A549 (cell line): Measurements from ENCODE around the gene ABCA1. TPM values are rescaled to one million over a fixed set of nuclear protein-coding genes. Genes with fewer than 3 reads are reported as not detected.
A peak's percentile ranks its signal among the peaks of the same experiment; 100 is the strongest.

Source experiments
- ATAC-seq, 2 experiments: fragments of 200-7000 bp in 1 of 2; fragments of >200 bp in 1 of 2; cut with Nextera tagmentation in 1 of 2; cut with Tn5 transposase in 1 of 2; 3 replicates each; pipeline versions ENCODE4 v1.8.0 to v1.9.1; 2018 to 2020; ENCODE audit warnings: mild to moderate bottlenecking in 1 of 2, moderate library complexity in 1 of 2
- CTCF ChIA-PET: fragments of 300-600 bp; sonication (Branson Sonifier 250); formaldehyde crosslinking; extraction: SDS; loops from one replicate; lab custom pipeline; 2021; ENCODE audit warnings: antibody characterized with exemption, inconsistent platforms; lab: Yijun Ruan, JAX
- POLR2A ChIA-PET: fragments of 350-600 bp; formaldehyde crosslinking; extraction: SDS; loops from one replicate; lab custom pipeline; 2021; ENCODE audit warnings: antibody characterized with exemption, inconsistent platforms; lab: Yijun Ruan, JAX
- DNase-seq, 2 experiments: peaks; one replicate each; pipeline versions ENCODE4 v3.0.0 to v3.0.0-alpha.2; 2011 to 2016; ENCODE audit warnings: low read depth in 1 of 2, low spot score in 1 of 2
- FAIRE-seq: peaks from 2 replicates; lab custom pipeline; 2011; peaks lifted over from hg19 to GRCh38; lab: Jason Lieb, UNC
- H3K27ac ChIP-seq, 2 experiments: fragments of >200 bp; sonication (Bioruptor Twin); formaldehyde crosslinking; 3 replicates each; pipeline ENCODE4 v1.5.1; 2016 to 2017
- H3K4me1 ChIP-seq: fragments of >200 bp; sonication (Bioruptor Twin); formaldehyde crosslinking; 3 replicates; pipeline ENCODE4 v1.6.1; 2016
- H3K4me2 ChIP-seq: fragments of >200 bp; sonication (Bioruptor Twin); formaldehyde crosslinking; 3 replicates; pipeline ENCODE4 v1.6.1; 2016
- H3K4me3 ChIP-seq: fragments of >200 bp; sonication (Bioruptor Twin); formaldehyde crosslinking; 3 replicates; pipeline ENCODE4 v1.5.1; 2016
- H3K9me3 ChIP-seq: fragments of >200 bp; sonication (Bioruptor Twin); formaldehyde crosslinking; 3 replicates; pipeline ENCODE4 v1.6.1; 2016
- BHLHE40 ChIP-seq: IDR thresholded peaks from 2 replicates; pipeline ENCODE4 v1.6.1; 2012; ENCODE audit warnings: low read depth, low read length, inconsistent platforms
- CEBPB ChIP-seq, 2 experiments: fragments of >200 bp in 1 of 2; sonication (Bioruptor Twin) in 1 of 2; formaldehyde crosslinking in 1 of 2; IDR thresholded peaks; 2 replicates each; pipeline ENCODE4 v1.6.1; 2012 to 2016
- CHD2 ChIP-seq: fragments of 150-350 bp; IDR thresholded peaks from 2 replicates; pipeline ENCODE4 v1.6.1; 2014; ENCODE audit warnings: low read length; ENCODE audit not compliant: partially characterized antibody
- EHF ChIP-seq: fragments of 250-450 bp; sonication (Bioruptor Pico); IDR thresholded peaks from 2 replicates; pipeline ENCODE4 v1.5.0; 2020; ENCODE audit warnings: mild to moderate bottlenecking
- EP300 ChIP-seq, 2 experiments: fragments of >200 bp; sonication (Bioruptor Twin); formaldehyde crosslinking; IDR thresholded peaks; 2 replicates in 1 of 2; 3 replicates in 1 of 2; pipeline ENCODE4 v1.6.1; 2016 to 2017
- ESRRA ChIP-seq: fragments of 150-350 bp; IDR thresholded peaks from 2 replicates; pipeline ENCODE4 v1.6.1; 2014; ENCODE audit warnings: mild to moderate bottlenecking, low read length, borderline replicate concordance
- GATA3 ChIP-seq: IDR thresholded peaks from 2 replicates; pipeline ENCODE4 v1.6.1; 2012; ENCODE audit warnings: borderline replicate concordance
- HOXB5 ChIP-seq: fragments of 250-450 bp; sonication (Bioruptor Pico); IDR thresholded peaks from 2 replicates; pipeline ENCODE4 v1.5.0; 2020; ENCODE audit warnings: mild to moderate bottlenecking, moderate library complexity
- JUN ChIP-seq, 2 experiments: fragments of >200 bp; sonication (Bioruptor Twin); formaldehyde crosslinking; IDR thresholded peaks; 2 replicates in 1 of 2; 3 replicates in 1 of 2; pipeline ENCODE4 v1.6.1; 2016 to 2017
- KDM5A ChIP-seq: fragments of 200-600 bp; sonication (generic); IDR thresholded peaks from 2 replicates; pipeline ENCODE4 v1.6.1; 2016; ENCODE audit warnings: antibody characterized with exemption, mild to moderate bottlenecking
- MAFK ChIP-seq: fragments of 450-650 bp; IDR thresholded peaks from 2 replicates; pipeline ENCODE4 v1.6.1; 2014; ENCODE audit not compliant: partially characterized antibody
- MYC ChIP-seq: IDR thresholded peaks from 2 replicates; pipeline ENCODE4 v1.6.1; 2012; ENCODE audit warnings: mild to moderate bottlenecking, inconsistent platforms, low read length, improper control_type of control experiment, borderline replicate concordance
- PHF8 ChIP-seq: fragments of 200-600 bp; sonication (generic); IDR thresholded peaks from 2 replicates; pipeline ENCODE4 v1.6.1; 2016; ENCODE audit warnings: low read depth, mild to moderate bottlenecking, antibody characterized with exemption, moderate library complexity, borderline replicate concordance
- RAD21 ChIP-seq, 2 experiments: fragments of >200 bp in 1 of 2; sonication (Bioruptor Twin) in 1 of 2; formaldehyde crosslinking in 1 of 2; IDR thresholded peaks in 1 of 2; conservative IDR thresholded peaks in 1 of 2; 2 replicates in 1 of 2; 3 replicates in 1 of 2; pipeline ENCODE4 v1.6.1; 2012 to 2018; ENCODE audit warnings: inconsistent platforms in 1 of 2
- RARB ChIP-seq: fragments of 250-450 bp; sonication (Bioruptor Pico); IDR thresholded peaks from 2 replicates; pipeline ENCODE4 v1.8.0; 2021; ENCODE audit warnings: mild to moderate bottlenecking, moderate library complexity
- RNF2 ChIP-seq: fragments of 200-600 bp; sonication (generic); IDR thresholded peaks from 2 replicates; pipeline ENCODE4 v1.6.1; 2016; ENCODE audit warnings: low read depth, mild to moderate bottlenecking, antibody characterized with exemption, moderate library complexity, borderline replicate concordance
- ZC3H11A ChIP-seq: fragments of 450-650 bp; IDR thresholded peaks from 2 replicates; pipeline ENCODE4 v1.6.1; 2014; ENCODE audit warnings: antibody characterized with exemption, mild to moderate bottlenecking
- ZSCAN20 ChIP-seq: fragments of 250-450 bp; sonication (Bioruptor Pico); IDR thresholded peaks from 2 replicates; pipeline ENCODE4 v1.8.0; 2022; ENCODE audit warnings: mild to moderate bottlenecking, moderate library complexity
- WGBS: methylation state at CpG from one replicate; pipeline ENCODE4 v1.1.6; 2017; ENCODE audit errors: missing lambda C conversion rate; 5-methylcytosine and 5-hydroxymethylcytosine counted together
- polyA plus RNA-seq, 4 experiments: library from polyadenylated mRNA; depleted of rRNA in 3 of 4; stranded (reverse); fragments of >200 nt; fragmentation: RNase III in 1 of 4; extraction: RNeasy Plus Mini Kit Qiagen cat#74134 plus additional on column Dnase treatment in 1 of 4; gene quantifications; 2 replicates in 3 of 4; 3 replicates in 1 of 4; pipeline ENCODE4 v1.2.3, GENCODE V29; 2011 to 2017
- TF ChIP-seq, protein P1 (sequence below): fragments of 250-450 bp; sonication (Bioruptor Pico); IDR thresholded peaks from 2 replicates; pipeline ENCODE4 v1.5.0; 2021; ENCODE audit warnings: mild to moderate bottlenecking, moderate library complexity, borderline replicate concordance
- TF ChIP-seq, protein P2 (sequence below): fragments of >200 bp; sonication (Bioruptor Twin); formaldehyde crosslinking; IDR thresholded peaks from 3 replicates; pipeline ENCODE4 v1.6.1; 2016
- TF ChIP-seq, protein P3 (sequence below): fragments of 450-650 bp; IDR thresholded peaks from 2 replicates; pipeline ENCODE4 v1.6.1; 2014; ENCODE audit warnings: antibody characterized with exemption
- TF ChIP-seq, protein P4 (sequence below): fragments of 200-600 bp; sonication (generic); IDR thresholded peaks from 2 replicates; pipeline ENCODE4 v1.6.1; 2016; ENCODE audit warnings: antibody characterized with exemption, mild to moderate bottlenecking, moderate library complexity
- TF ChIP-seq, protein P5 (sequence below): fragments of 250-450 bp; sonication (Bioruptor Pico); IDR thresholded peaks from 2 replicates; pipeline ENCODE4 v1.5.0; 2020; ENCODE audit warnings: low read depth, mild to moderate bottlenecking, moderate library complexity
- TF ChIP-seq, protein P6 (sequence below): IDR thresholded peaks from 2 replicates; pipeline ENCODE4 v1.6.1; 2012

The ABCA1 gene
- polyA plus RNA-seq, 2 of the 4 experiments (the other 2 are of a cell fraction): 3.6 to 12.0 TPM

DNA sequence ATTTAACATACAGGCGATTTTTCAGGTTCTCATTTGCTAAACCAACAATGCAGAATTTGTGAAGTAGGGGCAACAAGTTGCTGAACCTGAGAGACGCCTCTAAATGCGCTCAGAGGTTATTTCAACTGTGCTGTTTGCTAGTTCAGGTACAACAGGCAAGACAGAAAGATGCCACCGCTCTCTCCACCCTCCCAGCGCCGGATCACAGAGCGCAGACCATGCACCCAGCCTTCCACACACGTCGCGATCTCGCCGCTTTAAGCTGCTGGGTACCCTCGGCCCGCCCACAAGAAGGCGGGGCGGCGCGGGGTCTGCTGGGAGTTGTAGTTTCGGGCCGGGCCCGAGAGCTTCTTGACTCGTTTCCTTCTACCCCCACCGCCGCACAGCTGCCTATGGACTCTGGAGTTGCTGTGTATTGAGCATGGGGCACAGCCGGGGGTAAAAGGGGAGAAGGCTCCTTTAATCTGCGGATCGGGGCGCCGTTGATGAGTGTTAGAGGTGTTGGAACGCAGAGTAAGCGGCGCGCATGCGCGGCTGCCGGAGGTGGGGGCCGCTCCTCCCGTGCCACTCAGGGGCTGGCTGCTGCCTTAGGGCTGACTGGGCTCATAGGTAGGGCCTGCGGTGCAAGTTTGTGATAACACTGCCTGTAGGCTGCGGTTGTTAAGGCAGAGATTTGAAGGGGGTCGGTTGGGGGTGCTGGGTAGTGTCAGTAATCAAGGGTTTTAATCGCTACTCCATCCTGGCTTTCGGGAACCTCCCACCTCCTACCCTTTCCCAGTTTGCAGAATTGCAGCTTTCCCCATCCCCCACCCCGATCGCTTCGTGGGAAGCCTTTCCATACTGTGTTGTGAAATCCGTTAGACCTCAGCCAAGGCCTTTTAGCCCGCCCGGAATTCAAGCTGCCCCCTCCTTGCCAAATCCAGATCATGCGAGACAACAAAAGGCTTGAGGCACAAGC is 40.3 kb upstream of the ABCA1 start (continued):
- TF ChIP-seq, protein P1, sequence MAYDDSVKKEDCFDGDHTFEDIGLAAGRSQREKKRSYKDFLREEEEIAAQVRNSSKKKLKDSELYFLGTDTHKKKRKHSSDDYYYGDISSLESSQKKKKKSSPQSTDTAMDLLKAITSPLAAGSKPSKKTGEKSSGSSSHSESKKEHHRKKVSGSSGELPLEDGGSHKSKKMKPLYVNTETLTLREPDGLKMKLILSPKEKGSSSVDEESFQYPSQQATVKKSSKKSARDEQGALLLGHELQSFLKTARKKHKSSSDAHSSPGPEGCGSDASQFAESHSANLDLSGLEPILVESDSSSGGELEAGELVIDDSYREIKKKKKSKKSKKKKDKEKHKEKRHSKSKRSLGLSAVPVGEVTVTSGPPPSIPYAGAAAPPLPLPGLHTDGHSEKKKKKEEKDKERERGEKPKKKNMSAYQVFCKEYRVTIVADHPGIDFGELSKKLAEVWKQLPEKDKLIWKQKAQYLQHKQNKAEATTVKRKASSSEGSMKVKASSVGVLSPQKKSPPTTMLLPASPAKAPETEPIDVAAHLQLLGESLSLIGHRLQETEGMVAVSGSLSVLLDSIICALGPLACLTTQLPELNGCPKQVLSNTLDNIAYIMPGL: no peak
- TF ChIP-seq, protein P2, sequence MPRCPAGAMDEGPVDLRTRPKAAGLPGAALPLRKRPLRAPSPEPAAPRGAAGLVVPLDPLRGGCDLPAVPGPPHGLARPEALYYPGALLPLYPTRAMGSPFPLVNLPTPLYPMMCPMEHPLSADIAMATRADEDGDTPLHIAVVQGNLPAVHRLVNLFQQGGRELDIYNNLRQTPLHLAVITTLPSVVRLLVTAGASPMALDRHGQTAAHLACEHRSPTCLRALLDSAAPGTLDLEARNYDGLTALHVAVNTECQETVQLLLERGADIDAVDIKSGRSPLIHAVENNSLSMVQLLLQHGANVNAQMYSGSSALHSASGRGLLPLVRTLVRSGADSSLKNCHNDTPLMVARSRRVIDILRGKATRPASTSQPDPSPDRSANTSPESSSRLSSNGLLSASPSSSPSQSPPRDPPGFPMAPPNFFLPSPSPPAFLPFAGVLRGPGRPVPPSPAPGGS: peak; percentile 35; the same call in 2 of the 3 replicates
- no peak for TF ChIP-seq HOXB5 (CRISPR knock-in tag)
- TF ChIP-seq MYC: no peak
- no peak for TF ChIP-seq RNF2
- no peak for TF ChIP-seq CHD2
- TF ChIP-seq, protein P3, sequence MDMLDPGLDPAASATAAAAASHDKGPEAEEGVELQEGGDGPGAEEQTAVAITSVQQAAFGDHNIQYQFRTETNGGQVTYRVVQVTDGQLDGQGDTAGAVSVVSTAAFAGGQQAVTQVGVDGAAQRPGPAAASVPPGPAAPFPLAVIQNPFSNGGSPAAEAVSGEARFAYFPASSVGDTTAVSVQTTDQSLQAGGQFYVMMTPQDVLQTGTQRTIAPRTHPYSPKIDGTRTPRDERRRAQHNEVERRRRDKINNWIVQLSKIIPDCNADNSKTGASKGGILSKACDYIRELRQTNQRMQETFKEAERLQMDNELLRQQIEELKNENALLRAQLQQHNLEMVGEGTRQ: no peak
- TF ChIP-seq, protein P4, sequence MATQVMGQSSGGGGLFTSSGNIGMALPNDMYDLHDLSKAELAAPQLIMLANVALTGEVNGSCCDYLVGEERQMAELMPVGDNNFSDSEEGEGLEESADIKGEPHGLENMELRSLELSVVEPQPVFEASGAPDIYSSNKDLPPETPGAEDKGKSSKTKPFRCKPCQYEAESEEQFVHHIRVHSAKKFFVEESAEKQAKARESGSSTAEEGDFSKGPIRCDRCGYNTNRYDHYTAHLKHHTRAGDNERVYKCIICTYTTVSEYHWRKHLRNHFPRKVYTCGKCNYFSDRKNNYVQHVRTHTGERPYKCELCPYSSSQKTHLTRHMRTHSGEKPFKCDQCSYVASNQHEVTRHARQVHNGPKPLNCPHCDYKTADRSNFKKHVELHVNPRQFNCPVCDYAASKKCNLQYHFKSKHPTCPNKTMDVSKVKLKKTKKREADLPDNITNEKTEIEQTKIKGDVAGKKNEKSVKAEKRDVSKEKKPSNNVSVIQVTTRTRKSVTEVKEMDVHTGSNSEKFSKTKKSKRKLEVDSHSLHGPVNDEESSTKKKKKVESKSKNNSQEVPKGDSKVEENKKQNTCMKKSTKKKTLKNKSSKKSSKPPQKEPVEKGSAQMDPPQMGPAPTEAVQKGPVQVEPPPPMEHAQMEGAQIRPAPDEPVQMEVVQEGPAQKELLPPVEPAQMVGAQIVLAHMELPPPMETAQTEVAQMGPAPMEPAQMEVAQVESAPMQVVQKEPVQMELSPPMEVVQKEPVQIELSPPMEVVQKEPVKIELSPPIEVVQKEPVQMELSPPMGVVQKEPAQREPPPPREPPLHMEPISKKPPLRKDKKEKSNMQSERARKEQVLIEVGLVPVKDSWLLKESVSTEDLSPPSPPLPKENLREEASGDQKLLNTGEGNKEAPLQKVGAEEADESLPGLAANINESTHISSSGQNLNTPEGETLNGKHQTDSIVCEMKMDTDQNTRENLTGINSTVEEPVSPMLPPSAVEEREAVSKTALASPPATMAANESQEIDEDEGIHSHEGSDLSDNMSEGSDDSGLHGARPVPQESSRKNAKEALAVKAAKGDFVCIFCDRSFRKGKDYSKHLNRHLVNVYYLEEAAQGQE: no peak
- no peak for TF ChIP-seq MAFK
- no peak for TF ChIP-seq GATA3
- no peak for TF ChIP-seq ZSCAN20 (CRISPR knock-in tag)
- TF ChIP-seq KDM5A: no peak
- peak in 1 of 2 experiments; percentile 26; a peak in 1 of 5 replicates for TF ChIP-seq JUN (IDR thresholded peaks at IDR 0.05)
- no peak for TF ChIP-seq EHF (CRISPR knock-in tag)
- no peak for TF ChIP-seq PHF8
- TF ChIP-seq EP300 (IDR thresholded peaks at IDR 0.05): no peak; a peak in 1 of 5 replicates
- TF ChIP-seq RAD21 (conservative IDR thresholded peaks at IDR 0.05 in 1 of 2, IDR thresholded peaks at IDR 0.05 in 1 of 2): peak in 1 of 2 experiments; percentile 27; a peak in 2 of 5 replicates
- no peak for TF ChIP-seq ESRRA
- no peak for TF ChIP-seq BHLHE40

DNA sequence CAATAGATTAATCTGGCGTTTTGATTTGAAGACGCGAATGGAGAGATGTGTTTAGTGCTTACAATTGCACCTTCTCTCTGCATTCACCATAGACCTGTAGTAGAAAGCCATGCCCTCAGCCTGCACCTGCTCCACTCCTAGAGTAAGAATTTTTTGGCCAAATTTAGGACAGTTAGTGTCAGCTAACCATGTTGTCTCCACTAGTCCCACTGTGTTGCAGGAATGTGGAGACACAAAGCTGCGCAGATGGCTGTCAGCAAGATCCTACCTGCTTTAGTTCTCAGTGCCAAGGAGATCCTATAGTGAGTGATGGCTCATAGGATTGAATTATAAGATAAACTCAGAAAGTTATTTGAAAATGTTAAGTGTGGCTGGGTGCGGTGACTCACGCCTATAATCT is 35.1 kb upstream of the ABCA1 start:
- POLR2A ChIA-PET: no interaction called here
- FAIRE-seq: no peak
- WGBS: 83% methylated on average over 6 of the region's 6 CpGs
- TF ChIP-seq, protein P5, sequence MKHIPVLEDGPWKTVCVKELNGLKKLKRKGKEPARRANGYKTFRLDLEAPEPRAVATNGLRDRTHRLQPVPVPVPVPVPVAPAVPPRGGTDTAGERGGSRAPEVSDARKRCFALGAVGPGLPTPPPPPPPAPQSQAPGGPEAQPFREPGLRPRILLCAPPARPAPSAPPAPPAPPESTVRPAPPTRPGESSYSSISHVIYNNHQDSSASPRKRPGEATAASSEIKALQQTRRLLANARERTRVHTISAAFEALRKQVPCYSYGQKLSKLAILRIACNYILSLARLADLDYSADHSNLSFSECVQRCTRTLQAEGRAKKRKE (CRISPR knock-in tag): no peak
- TF ChIP-seq ZC3H11A: no peak
- TF ChIP-seq, protein P3: no peak
- TF ChIP-seq PHF8: no peak
- TF ChIP-seq CEBPB (IDR thresholded peaks at IDR 0.05): no peak
- TF ChIP-seq RARB (CRISPR knock-in tag): no peak
- TF ChIP-seq EHF (CRISPR knock-in tag): no peak
- TF ChIP-seq, protein P6, sequence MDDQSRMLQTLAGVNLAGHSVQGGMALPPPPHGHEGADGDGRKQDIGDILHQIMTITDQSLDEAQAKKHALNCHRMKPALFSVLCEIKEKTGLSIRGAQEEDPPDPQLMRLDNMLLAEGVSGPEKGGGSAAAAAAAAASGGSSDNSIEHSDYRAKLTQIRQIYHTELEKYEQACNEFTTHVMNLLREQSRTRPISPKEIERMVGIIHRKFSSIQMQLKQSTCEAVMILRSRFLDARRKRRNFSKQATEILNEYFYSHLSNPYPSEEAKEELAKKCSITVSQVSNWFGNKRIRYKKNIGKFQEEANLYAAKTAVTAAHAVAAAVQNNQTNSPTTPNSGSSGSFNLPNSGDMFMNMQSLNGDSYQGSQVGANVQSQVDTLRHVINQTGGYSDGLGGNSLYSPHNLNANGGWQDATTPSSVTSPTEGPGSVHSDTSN: no peak

More for the DNA sequence above, 35.1 kb upstream of the ABCA1 start:
- Histone ChIP-seq H3K4me1 (peaks cover 7% of the 10 kb centered on the region), H3K9me3 (no peaks in the 10 kb centered on the region), H3K27ac (no peak overlapping the region), H3K4me3 (no peak overlapping the region), H3K4me2 (no peak overlapping the region)
- ATAC-seq (no peak), DNase-seq (no peak)
- CTCF ChIA-PET: interaction anchor here (0.6 to 1.7 kb wide), 2 partner anchors 36 to 75 kb away, joined by 3 to 6 read pairs; no protein-coding TSS in a partner anchor
